Measurements from ENCODE around the gene SMIM29. TPM values are rescaled to one million over a fixed set of nuclear protein-coding genes. Genes with fewer than 3 reads are reported as not detected.

SMIM29 gene
- total and polyA plus RNA-seq, 2 donors (not counting 1 experiment from before 2014, with no cell fraction given) = 43.6 to 106 TPM

- H3K4me2 ChIP-seq (replicated peaks; ENCODE audit: low read depth, low read length, poor library complexity, severe bottlenecking) = no peak overlapping the region
- Mint-ChIP-seq H3K27ac (no peak overlapping the region), H3K4me3 (no peak overlapping the region), H3K27me3 (no peaks in the 10 kb centered on the region), H3K9me3 (ENCODE audit: insufficient read depth) (no peaks in the 10 kb centered on the region), H3K4me1 (peaks cover 29% of the 10 kb centered on the region)
- H3K36me3 ChIP-seq (replicated peaks in 1 of 2; ENCODE audit: control extremely low read depth in 1 of 2, control insufficient read depth in 1 of 2, extremely low read depth in 1 of 2, insufficient read depth in 2 of 2, low read length in 1 of 2) = peaks cover 6 to 9% of the 10 kb centered on the region in 2 experiments
- H3K79me2 ChIP-seq (ENCODE audit: control insufficient read depth, insufficient read depth, low read length) = no peaks in the 10 kb centered on the region
- H3K27ac ChIP-seq (ENCODE audit: low read length in 2 of 2) = no peak overlapping the region
- CTCF ChIA-PET = interaction anchor here (1.3 to 2.1 kb wide), 2 partner anchors 9 to 133 kb away, joined by 4 to 5 read pairs; no protein-coding TSS in a partner anchor
- no peaks in the 10 kb centered on the region for H3K9me3 ChIP-seq (ENCODE audit: control extremely low read depth in 1 of 3, control insufficient read depth in 2 of 3, insufficient read depth in 1 of 3, low read length in 2 of 3)
- H2AFZ ChIP-seq (ENCODE audit: insufficient read depth, low read depth, low read length, poor library complexity, severe bottlenecking) = no peak overlapping the region
- H4K20me1 ChIP-seq (ENCODE audit: control insufficient read depth, insufficient read depth, low read length, poor library complexity, severe bottlenecking) = no peaks in the 10 kb centered on the region
- TF ChIP-seq EZH2 (IDR thresholded peaks at IDR 0.05; ENCODE audit: borderline replicate concordance, insufficient read depth, low read depth, low read length, poor library complexity, severe bottlenecking) (no peak), CTCF (IDR thresholded peaks at IDR 0.05) (no peak)
- POLR2A ChIA-PET = no interaction called here
- ATAC-seq (ENCODE audit: low read depth) (no peak), DNase-seq (no peak)
- no peak overlapping the region for H3K4me3 ChIP-seq (ENCODE audit: control extremely low read depth in 1 of 5, extremely low read depth in 1 of 5, insufficient read depth in 1 of 5, low read depth in 2 of 5, low read length in 4 of 5)
- H3K9ac ChIP-seq (ENCODE audit: low read length) = no peak overlapping the region
- intact Hi-C loops (cut with micrococcal nuclease) = no loop called here
- WGBS (ENCODE audit: insufficient coverage) = 93% methylated on average over 4 of the region's 6 CpGs
- no peaks in the 10 kb centered on the region for H3K27me3 ChIP-seq (replicated peaks in 1 of 4; ENCODE audit: control extremely low read depth in 1 of 4, control insufficient read depth in 3 of 4, insufficient read depth in 4 of 4, low read length in 3 of 4)
- H3K4me1 ChIP-seq (ENCODE audit: control insufficient read depth in 2 of 2, insufficient read depth in 2 of 2, low read length in 2 of 2) = peaks cover 19 to 29% of the 10 kb centered on the region in 2 donors
These were observed 33.0 kb upstream of the SMIM29 start for GRCh38 chr6:34281702-34282334.

- Histone ChIP-seq H4K20me1 (ENCODE audit: control insufficient read depth, insufficient read depth, low read length, poor library complexity, severe bottlenecking) (no peaks in the 10 kb centered on the region), H3K4me1 (ENCODE audit: control insufficient read depth in 2 of 2, insufficient read depth in 2 of 2, low read length in 2 of 2) (peaks cover 16 to 22% of the 10 kb centered on the region in 2 donors), H3K4me3 (ENCODE audit: control extremely low read depth in 1 of 5, extremely low read depth in 1 of 5, insufficient read depth in 1 of 5, low read depth in 2 of 5, low read length in 4 of 5) (no peak overlapping the region), H3K27ac (ENCODE audit: low read length in 2 of 2) (no peak overlapping the region), H3K79me2 (ENCODE audit: control insufficient read depth, insufficient read depth, low read length) (no peaks in the 10 kb centered on the region), H2AFZ (ENCODE audit: insufficient read depth, low read depth, low read length, poor library complexity, severe bottlenecking) (no peak overlapping the region), H3K9ac (ENCODE audit: low read length) (no peak overlapping the region), H3K4me2 (replicated peaks; ENCODE audit: low read depth, low read length, poor library complexity, severe bottlenecking) (no peak overlapping the region), H3K9me3 (ENCODE audit: control extremely low read depth in 1 of 3, control insufficient read depth in 2 of 3, insufficient read depth in 1 of 3, low read length in 2 of 3) (no peaks in the 10 kb centered on the region), H3K27me3 (replicated peaks in 1 of 4; ENCODE audit: control extremely low read depth in 1 of 4, control insufficient read depth in 3 of 4, insufficient read depth in 4 of 4, low read length in 3 of 4) (no peaks in the 10 kb centered on the region), H3K36me3 (replicated peaks in 1 of 2; ENCODE audit: control extremely low read depth in 1 of 2, control insufficient read depth in 1 of 2, extremely low read depth in 1 of 2, insufficient read depth in 2 of 2, low read length in 1 of 2) (peaks cover 6 to 9% of the 10 kb centered on the region in 2 experiments)
- H3K27me3 Mint-ChIP-seq = no peaks in the 10 kb centered on the region
- WGBS (ENCODE audit: insufficient coverage) = 97% methylated on average over 4 of the region's 4 CpGs
- H3K9me3 Mint-ChIP-seq (ENCODE audit: insufficient read depth) = no peaks in the 10 kb centered on the region
- no peak overlapping the region for H3K4me3 Mint-ChIP-seq
- no peak for ATAC-seq (ENCODE audit: low read depth)
- no peak for DNase-seq
- H3K27ac Mint-ChIP-seq = no peak overlapping the region
- POLR2A ChIA-PET = no interaction called here
- intact Hi-C loops (cut with micrococcal nuclease) = no loop called here
- H3K4me1 Mint-ChIP-seq = peaks cover 29% of the 10 kb centered on the region
- CTCF ChIA-PET = no interaction called here
- no peak for TF ChIP-seq EZH2 (IDR thresholded peaks at IDR 0.05; ENCODE audit: borderline replicate concordance, insufficient read depth, low read depth, low read length, poor library complexity, severe bottlenecking)
- no peak for TF ChIP-seq CTCF (IDR thresholded peaks at IDR 0.05)
These were observed 31.4 kb upstream of the SMIM29 start for GRCh38 chr6:34280216-34280615.
